Epithelial cell of esophagus (primary cell): ENCODE results near the gene NACAD.
"Not testable (repeated sequence)": the region's sequence is repeated elsewhere in the genome, so short reads cannot be mapped to it uniquely, and the experiment has no call there.

Source experiments
- DNase-seq: peaks from one replicate; pipeline ENCODE4 v3.0.0; 2010; ENCODE audit warnings: low read depth
- H3K4me3 ChIP-seq: 2 replicates; pipeline ENCODE4 v1.5.1; 2011; ENCODE audit warnings: mild to moderate bottlenecking, low read length, control low read depth
- TF ChIP-seq, protein P1 (sequence below): IDR thresholded peaks from 2 replicates; pipeline ENCODE4 v1.5.1; 2011; ENCODE audit warnings: low read depth, mild to moderate bottlenecking, low read length, control low read depth, inconsistent platforms; ENCODE audit not compliant: insufficient read depth; ENCODE audit errors: missing control alignments

Gene NACAD

DNA sequence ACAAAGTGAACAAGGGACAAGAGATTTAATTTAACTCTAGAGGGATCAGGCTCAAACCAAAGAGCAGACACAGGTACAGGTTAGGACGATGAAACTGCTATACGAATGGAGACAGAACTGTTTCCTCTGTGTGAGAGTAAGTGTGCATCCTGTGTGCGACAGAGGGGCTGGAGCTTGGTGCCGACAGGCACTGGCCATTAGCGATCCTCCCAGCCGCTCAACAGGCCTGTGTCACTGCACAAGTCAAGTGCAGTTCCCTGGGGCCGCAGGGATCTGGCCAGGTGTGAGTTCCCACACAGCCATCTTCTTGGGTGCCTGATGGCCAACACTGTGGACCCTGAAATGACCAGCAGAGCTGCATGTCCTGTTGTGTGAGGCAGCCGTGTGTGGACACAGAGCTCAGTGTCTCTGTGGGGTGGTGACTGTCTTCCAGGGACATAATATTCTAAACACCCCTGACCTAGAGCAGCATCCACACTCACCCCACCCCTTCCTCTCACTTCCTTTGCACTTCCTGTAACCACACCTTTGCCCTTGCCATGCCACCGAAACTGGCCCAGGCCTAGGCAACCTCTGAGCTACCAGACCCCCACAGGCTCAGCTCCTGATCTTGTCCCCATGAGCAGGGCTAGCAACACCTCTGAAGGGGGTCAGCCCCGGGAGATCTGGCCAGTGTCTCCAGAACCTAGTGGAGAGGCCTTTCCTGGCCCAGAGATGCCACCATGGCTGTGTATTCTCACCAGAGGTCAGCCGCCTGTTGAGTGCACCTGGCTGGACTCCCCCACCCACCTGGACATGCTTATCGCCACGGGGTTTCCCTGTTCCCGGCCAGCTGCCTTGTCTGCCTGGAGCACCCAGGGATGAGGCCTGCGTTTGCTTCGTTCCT lies 34.4 kb upstream of the NACAD start:
- no peak overlapping the region for H3K4me3 ChIP-seq
- TF ChIP-seq, protein P1, sequence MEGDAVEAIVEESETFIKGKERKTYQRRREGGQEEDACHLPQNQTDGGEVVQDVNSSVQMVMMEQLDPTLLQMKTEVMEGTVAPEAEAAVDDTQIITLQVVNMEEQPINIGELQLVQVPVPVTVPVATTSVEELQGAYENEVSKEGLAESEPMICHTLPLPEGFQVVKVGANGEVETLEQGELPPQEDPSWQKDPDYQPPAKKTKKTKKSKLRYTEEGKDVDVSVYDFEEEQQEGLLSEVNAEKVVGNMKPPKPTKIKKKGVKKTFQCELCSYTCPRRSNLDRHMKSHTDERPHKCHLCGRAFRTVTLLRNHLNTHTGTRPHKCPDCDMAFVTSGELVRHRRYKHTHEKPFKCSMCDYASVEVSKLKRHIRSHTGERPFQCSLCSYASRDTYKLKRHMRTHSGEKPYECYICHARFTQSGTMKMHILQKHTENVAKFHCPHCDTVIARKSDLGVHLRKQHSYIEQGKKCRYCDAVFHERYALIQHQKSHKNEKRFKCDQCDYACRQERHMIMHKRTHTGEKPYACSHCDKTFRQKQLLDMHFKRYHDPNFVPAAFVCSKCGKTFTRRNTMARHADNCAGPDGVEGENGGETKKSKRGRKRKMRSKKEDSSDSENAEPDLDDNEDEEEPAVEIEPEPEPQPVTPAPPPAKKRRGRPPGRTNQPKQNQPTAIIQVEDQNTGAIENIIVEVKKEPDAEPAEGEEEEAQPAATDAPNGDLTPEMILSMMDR = no peak
- no peak for DNase-seq

DNA sequence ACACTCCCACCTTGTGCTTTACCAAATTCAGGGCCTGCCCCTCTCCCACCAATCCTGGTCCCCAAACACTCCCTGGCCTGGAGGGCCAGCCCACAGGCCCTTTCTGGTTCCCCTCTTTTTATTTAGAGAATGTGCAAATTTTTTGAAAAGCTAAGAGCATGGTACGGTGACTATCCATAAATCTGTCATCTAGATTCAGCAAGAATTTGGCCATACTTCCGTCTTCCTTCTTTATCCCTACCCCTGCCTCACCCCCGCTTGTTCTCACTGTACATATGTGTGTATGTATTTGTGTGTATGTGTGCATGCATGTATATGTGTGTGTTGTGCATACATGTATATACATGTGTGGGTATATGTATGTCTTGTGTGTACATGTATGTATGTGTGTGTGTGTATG lies 30.8 kb upstream of the NACAD start:
- TF ChIP-seq, protein P1 = no peak
- no peak for DNase-seq

DNA sequence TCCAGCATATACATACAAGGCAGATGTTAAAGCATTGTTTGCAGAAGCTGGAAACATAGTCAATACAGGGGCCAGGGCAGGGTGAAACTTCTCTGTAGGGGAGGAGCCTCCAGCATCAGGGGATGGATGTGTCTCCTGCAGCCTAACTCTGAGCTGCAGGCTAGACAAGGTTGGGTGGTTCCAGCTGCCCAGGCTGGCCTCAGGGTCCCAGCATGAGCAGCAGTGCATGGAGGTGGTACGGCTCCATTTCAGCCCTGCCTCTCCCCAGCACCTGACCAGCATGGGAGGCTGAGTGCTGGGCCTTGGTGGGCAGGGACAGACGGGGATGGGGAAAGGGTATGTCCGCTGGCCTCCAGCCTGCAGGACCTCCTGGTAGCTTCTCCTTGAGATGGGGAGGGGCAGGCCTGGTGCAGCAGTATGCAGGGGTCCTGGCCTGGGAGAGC lies 30.1 kb upstream of the NACAD start:
- no peak overlapping the region for H3K4me3 ChIP-seq
- TF ChIP-seq, protein P1 = no peak
- no peak for DNase-seq

More for the DNA sequence above, 30.8 kb upstream of the NACAD start:
- H3K4me3 ChIP-seq = no peak overlapping the region

DNA sequence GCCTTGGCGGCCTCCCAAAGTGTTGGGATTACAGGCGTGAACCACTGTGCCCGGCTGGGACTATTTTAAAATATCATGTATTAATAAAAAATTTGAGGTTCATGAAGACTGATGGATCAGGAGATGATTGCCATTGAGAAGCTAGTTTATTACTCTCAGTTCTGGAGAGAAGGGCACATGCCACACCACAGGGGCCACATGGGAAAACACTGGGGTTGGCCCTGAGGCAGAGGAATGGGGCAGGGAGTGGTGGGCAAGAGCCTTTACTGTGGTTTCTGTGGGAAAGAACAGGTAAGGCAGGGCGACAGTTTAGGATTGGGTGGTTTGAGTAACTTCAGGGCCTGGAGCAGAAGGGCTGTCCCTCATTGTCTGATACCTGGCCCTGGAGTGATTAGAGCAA lies 29.5 kb upstream of the NACAD start:
- TF ChIP-seq, protein P1 = no peak

DNA sequence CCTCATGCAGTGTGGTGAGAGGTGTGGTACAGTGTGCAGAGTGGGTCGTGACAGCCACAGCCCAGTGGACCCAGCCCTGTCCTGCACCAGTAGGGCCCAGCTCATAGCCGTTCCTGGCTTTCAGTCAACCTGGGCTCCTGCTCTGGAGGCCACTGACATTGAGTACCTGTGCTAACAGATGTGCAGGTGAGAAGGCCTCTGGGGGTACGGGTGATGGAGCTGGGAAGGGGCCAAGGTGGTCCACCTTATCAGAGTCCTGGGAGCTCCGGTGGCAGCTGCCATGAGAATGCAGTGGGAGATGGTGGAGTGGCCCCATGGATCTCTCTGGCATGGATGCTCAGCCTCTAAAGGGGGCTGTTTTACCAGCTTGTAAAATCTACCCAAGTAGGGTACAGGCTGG lies 28.8 kb upstream of the NACAD start:
- no peak overlapping the region for H3K4me3 ChIP-seq
- no peak for DNase-seq
- TF ChIP-seq, protein P1 = no peak

More for the DNA sequence above, 29.5 kb upstream of the NACAD start:
- no peak overlapping the region for H3K4me3 ChIP-seq
- no peak for DNase-seq

DNA sequence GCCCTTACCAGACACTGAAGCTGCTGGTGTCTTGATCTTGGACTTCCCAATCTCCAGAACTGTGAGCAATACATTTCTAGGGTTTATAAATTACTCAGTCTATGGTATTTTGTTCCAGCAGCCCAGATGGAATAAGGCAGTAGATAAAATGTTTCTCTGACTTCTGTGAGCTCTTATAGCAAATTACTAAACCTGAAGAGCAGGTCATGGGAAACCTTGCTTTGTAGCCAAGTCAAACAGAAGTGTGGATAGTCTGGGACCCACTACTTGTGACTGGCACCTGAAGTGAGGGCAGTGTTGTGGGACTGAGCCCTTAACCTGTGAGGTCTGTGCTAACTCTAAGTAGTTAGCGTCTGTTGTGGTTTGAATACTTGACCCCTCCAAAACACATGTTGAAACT lies 27.3 kb upstream of the NACAD start:
- no peak for DNase-seq
- H3K4me3 ChIP-seq = no peak overlapping the region
- TF ChIP-seq, protein P1 = no peak

DNA sequence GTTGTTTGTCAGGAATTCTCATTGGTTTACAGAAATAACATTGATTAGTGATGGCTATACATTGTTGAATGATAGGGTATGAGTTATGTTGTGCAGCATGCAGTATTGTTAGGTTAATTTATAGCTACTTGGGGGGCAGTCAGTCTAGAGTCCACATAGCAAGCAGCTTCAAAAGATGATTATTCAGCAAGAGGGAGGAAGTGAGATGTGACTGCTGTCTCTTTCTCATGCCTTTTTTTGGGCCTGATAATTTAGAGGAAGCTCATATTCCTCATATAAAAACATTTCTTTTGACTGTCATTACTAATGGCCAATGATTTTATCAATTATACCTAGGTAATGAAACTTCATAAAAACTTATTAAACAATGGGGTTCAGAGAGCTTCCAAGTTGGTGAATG lies 26.2 kb upstream of the NACAD start:
- no peak for DNase-seq
- TF ChIP-seq, protein P1 = no peak
- no peak overlapping the region for H3K4me3 ChIP-seq

DNA sequence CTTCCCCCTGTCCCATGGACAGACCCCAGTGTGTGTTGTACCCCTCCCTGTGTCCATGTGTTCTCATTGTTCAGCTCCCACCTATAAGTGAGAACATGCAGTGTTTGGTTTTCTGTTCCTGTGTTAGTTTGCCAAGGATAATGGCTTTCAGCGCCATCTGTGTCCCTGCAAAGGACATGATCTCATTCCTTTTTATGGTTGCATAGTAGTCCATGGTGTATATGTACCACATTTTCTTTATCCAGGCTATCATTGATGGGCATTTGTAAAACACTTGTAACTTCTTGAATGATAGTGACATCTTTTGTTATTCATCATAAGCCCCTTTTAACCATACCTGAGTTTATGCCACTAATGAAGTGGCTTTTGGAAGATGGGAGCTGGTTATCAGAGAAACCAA lies 25.5 kb upstream of the NACAD start:
- not testable (repeated sequence) for H3K4me3 ChIP-seq, DNase-seq
